Hematopoietic multipotent progenitor cell (in vitro differentiated cells): ENCODE data around the gene TSPAN32. TPM values are rescaled to one million over a fixed set of nuclear protein-coding genes. Genes with fewer than 3 reads are reported as not detected.

ENCODE experiments used
- DNase-seq, 3 donors: peaks; one replicate each; pipeline ENCODE4 v3.0.0-alpha.2; 2011 to 2015; ENCODE audit warnings: low read depth in 2 of 3, low spot score in 2 of 3
- total RNA-seq: library from RNA; depleted of rRNA; stranded (reverse); fragments of >200 nt; gene quantifications from one replicate; pipeline ENCODE4 v1.2.3, GENCODE V29; 2012

The TSPAN32 gene
- total RNA-seq, 1 donor: 92.6 TPM

GRCh38 chr11:2302306-2302895, 588 bp downstream of the TSPAN32 start:
- peak in 2 of 3 donors; percentile 49 to 51 for DNase-seq

- peak in 1 of 3 donors; percentile 26 for DNase-seq
Measured at GRCh38 chr11:2302896-2303626, 1.2 kb downstream of the TSPAN32 start.

DNA sequence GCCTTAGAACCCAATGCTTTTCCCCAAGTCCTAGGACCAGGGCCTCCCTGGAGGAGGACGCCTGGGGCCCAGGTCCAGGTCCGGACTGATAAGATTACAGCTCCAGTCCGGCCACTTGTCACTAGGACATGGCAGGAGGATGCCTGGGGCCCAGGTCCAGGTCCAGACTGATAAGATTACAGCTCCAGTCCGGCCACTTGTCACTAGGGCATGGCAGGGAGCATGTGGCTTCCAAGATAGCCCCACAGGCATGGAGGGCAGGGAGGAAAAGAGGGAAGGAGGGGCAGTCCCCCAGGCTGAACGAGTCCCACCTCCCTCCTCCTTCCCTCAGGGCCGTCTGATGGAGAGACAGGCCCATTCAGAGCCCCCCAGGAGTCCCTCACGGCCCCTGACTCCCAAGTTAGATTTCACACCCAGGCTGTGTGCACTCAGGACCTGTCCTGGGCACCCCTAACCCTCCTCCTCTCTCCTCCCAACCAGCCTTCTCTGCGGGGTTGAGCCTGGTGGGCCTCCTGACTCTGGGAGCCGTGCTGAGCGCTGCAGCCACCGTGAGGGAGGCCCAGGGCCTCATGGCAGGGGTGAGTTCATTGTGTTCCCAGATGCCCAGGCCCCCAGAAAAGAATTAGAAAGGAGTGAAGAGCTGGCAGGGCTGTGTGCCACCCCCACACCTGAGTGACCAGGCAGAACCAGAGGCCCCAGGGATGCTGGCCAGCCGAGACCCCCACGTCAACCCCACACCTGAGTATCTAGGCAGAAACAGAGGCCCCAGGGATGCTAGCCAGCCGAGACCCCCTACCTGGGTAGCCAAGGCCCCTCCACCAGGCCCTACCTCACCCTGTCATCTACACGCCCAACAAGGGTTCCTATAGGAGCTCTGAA, 2.1 kb downstream of the TSPAN32 start:
- no peak for DNase-seq

DNA sequence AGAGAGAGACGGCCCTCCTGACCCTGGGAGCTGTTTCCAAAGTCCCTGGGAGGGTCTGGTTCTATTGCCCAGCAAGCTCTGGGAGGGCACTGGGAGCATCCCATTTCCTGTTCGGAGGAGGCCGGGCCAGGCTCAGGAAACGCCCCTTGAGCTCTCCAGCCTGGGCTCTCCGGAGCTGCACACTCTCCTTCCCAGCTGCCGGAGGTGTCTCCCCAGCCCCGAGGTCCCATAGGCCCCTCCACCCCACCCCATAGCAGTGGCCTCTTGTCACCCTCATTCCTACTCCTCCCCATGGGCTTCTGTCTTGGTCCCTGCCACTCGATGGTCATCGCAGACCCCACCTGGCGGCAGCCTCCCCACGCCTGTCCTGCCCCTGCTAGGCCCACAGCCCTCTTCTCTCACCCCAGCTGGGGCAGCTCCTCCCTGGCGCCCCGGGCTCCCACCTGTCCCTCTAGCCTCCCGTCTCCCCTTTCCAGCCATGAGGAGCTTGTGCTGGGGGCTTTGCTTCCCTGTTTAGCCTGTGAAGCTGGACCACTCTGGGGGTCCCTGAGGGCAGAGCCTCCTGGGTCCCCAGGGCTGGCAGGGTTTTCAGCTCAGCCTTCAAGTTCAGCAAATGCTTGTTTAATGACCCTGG, 2.8 kb downstream of the TSPAN32 start:
- no peak for DNase-seq

DNA sequence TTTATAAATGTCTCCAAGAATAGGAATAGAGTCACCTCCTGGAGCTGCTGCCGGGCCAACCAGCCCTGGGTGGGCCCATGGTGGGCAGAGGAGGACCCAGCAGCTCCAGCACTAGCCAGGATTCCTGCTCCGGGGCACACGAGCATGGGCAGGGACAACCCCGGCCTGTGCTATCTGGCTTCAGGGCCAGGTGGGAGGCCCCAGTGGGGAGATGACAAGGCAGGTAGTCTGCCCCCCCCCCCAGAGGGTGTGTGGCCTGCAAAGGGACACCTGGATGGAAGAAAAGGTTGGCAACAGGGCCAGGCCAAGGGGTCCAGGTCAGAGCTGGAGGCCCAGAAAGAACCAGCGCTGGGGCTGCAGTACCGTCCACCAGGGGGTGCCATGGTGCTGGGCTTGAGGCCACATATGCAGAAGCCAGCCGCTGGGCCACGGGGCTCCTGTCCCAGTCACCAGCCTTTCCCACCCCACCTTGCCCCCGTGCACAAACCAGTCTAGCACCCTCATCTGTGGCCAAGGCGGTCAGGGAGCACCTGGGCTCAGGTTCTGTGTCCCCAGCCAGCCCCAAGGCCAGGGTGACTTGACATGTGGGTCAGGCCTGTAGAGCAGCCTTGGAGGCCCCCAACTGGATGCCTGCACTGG, 3.4 kb downstream of the TSPAN32 start:
- peak; percentile 63 to 79 (median 74) for DNase-seq

- peak in 1 of 3 donors; percentile 35 for DNase-seq
Measured at GRCh38 chr11:2305788-2306451, 4.1 kb downstream of the TSPAN32 start.

DNA sequence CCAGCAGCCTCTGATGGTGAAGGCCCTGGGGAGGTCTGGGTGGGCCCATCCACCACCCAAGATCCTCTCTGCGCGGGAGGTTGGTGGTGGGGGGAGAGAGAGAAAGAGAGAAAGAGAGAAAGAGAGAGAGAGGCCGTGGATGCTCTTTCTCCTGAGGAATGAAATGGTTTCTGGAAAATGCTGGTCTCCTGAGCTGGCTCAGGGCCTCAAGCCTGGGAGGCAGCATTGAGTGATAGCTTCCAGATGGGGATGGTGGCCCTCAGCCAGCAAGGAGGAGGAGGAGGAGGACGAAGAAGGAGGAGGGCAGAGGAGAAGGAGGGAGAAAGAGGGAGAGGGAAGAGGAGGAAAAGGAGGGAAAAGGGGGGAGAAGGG, 4.6 kb downstream of the TSPAN32 start:
- no peak for DNase-seq

DNA sequence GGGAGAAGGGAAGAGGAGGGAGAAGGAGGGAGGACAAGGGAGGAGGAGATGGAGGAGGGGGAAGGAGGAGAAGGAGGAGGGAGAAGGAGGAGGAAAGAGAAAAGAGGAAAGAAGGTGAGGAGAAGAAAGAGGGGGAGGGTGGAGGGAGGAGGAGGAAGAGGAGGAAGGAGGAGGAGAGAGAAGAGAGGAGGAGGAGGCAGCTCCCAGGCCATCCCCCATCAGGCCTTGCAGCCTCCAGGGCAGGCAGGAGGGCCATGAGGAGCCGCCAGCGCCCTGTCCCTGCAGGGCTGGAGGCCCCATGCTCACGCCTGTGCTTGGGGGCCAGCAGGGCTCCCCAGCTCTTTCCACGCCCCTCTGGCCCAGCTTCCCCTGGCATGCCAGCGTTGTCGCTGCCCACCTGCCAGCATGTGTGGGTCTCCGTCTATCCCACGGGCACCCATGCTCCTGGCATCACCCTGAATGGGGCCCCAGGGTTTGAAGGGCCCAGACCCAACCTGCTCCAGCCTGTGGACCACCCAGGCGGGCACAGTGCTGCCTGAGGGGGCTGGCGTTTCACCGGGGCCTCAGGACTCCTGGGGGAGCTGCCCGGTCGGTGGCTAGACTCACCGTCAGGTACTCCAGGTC, 5.2 kb downstream of the TSPAN32 start:
- no peak for DNase-seq

- no peak for DNase-seq
Measured at GRCh38 chr11:2307501-2308331, 5.9 kb downstream of the TSPAN32 start.

- DNase-seq: no peak
Measured at GRCh38 chr11:2308713-2309112, 6.9 kb downstream of the TSPAN32 start.

- DNase-seq: no peak
Measured at GRCh38 chr11:2309251-2310072, 7.6 kb downstream of the TSPAN32 start.

DNA sequence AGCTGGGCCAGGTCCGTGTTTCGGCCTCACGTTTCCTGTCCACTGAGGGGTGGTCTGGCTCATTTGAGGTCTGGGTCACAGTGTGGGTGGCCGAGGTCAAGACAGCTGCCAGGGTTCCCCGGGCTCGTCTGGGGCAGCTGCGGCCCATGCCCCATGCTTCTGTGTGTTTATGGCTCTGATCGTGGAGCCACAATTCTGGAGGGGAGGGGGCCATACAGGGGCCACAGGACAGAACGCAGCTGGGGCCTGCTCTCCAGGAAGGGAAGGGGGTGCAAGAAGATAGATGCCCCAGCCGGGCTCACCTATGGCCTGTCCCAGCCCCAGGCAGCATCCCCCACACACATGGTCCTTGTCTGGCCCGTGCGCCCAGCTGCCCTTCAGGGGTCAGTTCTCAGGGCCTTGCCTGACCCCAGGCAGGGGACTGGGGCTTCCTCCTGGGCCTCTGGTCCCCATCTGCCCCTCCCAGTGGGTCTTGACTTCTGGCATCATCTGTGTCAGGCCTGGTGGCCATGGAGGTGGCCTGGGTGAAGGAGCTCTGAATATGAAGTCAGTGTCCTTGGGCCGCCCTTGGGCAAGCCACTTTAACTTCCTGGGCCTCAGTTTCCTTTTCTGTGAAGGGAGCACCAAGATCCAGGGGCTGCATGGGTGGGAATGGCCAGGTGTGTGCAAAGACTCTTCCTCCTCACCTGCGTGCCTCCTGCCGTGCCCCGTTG, 8.4 kb downstream of the TSPAN32 start:
- DNase-seq: no peak

- no peak for DNase-seq
Measured at GRCh38 chr11:2310786-2311352, 9.1 kb downstream of the TSPAN32 start.

GRCh38 chr11:2311353-2312133, 9.7 kb downstream of the TSPAN32 start:
- no peak for DNase-seq

DNA sequence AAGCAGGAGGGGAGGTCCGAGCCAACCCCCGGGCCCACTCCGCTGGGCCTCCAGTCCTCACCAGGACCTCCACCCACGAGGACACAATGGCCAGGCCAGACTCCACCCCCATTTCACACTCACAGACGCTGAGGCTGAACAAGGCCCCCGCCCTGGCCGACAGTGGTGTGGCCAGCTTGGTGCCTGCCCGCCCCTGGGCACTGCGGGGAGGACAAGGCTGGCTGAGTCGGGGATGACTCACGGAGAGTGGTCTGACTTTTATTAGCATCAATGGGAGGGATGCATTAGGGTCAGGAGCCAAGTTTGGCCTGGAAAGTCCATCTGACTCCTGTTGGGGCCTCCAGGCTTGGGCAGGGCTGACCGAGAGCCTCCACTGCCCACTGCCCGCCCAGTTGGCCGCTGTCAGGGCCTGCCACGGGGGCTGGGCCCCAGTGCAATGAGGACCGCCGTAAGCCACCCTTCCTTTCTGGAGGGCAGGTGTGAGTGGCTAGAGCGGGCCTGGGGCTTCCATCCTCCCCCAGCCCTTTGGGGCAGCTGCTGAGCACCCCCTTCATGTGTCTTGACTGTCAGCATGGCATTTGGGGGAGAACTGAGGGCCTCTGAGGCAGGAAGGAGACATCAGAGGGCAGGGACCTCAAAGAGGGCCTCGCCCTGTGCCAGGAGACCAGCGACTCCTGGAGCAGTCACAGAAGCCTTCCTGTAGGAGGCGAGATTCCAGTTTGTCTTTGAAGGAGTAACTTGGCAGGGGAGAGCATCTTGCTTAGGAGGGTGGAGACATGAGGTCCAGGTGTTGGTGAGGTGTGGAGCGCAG, 10.6 kb downstream of the TSPAN32 start:
- no peak for DNase-seq
